A172 (cell line): Measurements from ENCODE around the gene CLEC16A. TPM values are rescaled to one million over a fixed set of nuclear protein-coding genes. Genes with fewer than 3 reads are reported as not detected.
A peak's percentile ranks its signal among the peaks of the same experiment; 100 is the strongest.

Experiments used
- DNase-seq: peaks from one replicate; pipeline ENCODE4 v3.0.0-alpha.2; 2015; ENCODE audit warnings: low spot score
- total RNA-seq: library from RNA; depleted of rRNA; stranded (reverse); fragments of >200 nt; shearing (Covaris generic); gene quantifications from 2 replicates; pipeline ENCODE4 v1.2.3, GENCODE V29; 2014

The CLEC16A gene
- total RNA-seq, 1 experiment from 2014 or later, result 17.3 TPM

DNA sequence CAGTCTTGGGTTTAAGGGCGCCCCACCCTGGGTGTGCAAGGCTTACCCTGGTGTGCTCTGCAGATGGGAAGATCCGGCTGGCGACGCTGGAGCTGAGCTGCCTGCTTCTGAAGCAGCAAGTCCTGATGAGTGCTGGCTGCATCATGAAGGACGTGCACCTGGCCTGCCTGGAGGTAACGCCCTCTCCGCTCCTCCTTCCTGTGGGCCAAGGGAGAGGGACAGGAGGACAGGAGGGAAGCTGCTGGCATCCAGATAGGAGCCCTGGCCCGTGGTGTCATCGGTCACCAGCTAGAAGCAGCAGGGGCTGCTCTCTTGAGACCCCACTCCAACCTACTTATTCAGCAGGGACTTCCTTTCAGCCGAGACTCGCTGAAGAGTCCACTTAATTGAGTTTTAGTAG lies 97.8 kb downstream of the CLEC16A start:
- DNase-seq, result no peak

DNA sequence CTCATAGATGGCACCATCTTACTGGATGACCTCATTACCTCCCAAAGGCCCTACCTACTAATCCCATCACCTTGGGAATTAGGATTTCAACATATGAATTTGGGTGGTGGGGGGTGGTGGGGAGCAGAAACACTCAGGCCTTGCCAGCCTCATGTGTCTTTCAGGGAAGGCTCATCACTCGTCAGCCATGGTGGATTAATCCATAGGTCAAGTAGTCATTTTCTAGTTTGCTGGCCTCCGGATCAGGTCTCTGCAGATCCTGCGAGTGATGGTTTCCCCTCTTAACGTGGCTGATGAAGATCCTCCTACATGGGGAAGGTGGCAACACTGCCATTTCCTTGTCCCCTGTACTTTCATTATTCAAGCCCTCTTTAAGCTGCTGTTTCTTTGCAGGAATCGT lies 101.1 kb downstream of the CLEC16A start:
- no peak for DNase-seq

DNA sequence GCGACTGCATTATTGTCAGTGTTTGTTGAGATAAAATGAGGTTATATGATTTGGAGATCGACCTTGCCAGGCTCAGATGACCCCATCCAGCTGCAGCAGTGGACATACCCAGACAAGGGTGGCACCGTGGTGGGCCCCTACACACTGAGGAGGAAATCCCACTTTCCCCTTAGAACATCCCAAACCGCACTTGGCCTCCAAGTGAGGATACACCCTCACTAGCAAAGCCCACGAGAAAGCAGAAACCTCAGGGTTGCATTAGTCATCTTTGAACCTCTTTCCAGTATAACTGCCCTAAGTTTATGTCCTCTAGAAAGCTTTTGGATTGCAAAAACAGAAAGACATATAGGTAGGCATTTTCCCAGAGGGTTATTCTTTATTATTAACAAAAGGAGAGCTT lies 101.5 kb downstream of the CLEC16A start:
- DNase-seq, result no peak

DNA sequence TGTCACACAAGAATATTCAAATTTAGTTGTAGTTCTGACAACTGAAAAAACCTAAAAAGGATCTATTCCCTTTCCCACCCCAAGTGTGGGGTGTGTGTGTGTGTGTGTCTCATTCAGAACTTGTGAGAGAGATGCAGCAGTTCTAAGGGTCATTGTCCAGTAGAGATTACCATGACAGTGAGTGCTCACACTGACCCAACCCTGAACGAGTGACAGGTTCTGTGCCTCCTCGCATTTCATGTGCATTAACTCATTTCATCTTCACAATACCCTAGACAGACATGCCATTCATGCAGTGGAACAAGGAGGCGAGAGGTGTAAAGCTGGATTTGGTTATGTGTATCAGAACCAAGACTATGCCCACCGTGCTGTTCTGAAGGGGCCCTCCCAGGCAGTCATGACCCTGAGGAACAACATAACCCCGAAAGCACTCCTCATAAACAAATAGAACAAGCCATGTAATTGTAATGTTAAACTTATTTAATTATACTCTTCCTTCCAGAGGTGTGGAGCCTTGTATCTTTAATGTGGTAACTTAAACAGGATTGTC lies 102.1 kb downstream of the CLEC16A start:
- no peak for DNase-seq

DNA sequence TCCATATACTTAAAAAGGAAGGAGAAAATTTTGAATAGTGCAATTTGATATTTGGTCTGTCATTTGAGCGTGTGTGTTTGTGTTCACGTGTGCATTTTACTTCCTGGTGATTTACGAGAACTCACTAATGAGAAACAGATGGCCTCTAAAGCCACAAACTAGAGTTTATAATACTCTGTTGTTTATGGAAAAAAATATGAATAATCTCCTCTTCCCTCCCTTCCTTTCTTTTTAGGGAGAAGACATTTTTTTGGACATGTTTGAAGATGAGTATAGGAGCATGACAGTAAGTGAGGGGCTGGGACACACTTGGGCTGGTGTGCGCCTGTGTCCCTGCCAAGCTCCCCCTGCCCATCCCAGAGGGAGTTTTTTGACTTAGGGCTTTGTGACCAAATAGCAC lies 102.7 kb downstream of the CLEC16A start:
- DNase-seq, result peak; percentile 20

DNA sequence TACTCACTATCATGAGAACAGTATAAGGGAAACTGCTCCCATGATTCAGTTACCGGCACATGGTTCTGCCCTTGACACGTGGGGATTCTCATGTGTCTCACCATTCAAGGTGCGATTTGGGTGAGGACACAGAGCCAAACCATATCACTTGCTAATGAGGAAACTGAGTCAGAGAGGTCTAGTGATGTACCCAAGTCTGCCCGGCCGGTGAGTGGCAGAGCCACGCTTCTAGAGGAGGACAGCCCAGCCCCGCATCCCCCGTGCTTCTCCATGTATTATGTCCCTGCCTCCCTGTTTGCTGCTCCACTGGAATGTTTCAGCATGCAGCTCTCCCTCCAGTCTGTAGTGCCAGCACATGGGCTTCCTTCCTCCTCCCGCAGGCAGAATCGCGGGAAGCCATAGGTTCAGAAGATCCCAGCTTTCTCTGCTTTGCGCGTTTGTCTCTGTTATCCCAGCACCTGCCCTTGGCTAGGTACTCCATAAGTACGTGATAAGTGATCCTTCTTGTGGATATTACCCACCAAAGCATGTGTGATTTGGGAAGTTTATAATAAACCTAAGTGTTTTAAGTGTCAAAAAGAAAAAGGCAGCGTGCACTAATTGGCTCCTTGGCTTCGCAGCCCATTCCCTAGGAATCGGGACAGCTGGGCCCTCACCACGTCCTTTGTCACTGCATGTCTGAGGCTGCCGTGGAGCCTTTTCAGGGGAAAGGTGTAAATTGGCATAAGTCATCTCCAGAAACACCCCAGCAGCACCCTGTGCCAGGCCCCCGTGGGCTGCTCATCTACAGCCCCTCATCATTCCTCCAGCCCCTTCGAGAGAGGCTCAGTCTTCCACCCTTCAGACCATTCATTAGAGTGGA lies 103.8 kb downstream of the CLEC16A start:
- no peak for DNase-seq

DNA sequence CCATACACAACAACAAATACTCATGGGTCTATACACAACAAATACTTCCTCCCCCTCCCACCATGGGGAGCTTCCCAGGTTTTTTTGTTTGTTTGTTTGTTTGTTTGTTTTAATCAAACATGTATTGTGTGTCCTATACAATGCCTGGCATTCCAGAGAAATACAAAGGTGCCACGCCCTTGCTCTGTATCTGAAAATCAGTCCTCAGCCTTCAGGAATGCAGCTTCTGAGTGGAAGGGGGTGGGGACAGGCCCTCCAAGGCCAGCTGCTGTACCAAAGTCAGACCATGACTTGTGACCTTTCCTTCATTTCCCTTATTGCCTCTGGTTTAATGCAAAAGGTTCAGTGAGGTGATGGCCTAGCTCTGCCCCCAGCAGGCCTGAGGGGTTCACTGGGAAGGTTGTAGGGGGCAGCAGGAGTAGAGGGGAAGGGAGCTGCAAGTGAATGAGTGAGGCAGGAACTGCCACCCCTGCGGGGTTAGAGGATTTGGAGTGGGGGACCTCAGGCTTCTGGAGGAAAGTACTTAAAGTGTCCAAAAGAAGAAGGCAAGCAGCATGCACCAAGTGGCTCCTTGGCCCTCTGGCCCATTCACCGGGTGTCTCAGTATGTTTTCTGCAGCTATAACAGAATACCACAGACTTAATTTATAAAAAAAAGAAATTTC lies 105.2 kb downstream of the CLEC16A start:
- DNase-seq, result peak; percentile 59

DNA sequence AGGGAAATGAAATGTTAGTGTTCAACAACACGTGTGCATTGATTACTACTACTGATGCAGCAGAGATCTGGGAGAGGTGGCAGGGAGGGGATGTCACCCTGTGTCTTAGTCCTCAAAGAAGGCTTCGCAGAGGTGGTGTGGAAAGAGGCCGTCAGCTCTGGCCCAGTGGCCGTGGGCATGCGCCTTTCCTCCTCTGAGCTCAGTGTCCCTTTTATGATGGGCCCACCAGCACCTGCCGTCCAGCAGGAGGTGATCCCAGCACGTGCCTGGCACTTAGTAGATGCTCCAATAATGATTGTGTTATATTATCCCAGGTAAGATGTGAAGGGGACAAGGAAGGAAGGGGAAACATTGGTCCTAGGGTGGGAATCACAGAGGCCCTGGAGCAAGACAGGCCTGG lies 106.2 kb downstream of the CLEC16A start:
- DNase-seq, result no peak

DNA sequence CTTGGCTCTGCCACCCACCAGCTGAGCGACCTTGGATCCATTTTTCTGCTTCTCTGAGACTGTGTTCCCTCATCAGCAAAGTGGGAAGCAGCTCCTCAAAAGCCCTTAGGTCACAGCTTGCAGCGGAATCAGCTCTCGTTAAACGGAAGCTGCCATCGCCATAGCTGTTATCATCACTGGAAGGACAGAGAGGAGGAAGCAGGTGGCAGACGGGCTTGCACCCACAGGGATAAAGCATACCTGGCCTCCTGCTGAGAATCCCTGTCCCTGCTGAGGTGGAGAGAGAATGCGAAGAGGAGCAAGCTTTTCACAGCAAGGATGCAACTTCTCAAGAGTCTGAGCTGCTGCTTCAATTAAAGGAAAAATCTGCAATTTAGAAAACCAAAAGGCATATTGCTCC lies 106.6 kb downstream of the CLEC16A start:
- no peak for DNase-seq

DNA sequence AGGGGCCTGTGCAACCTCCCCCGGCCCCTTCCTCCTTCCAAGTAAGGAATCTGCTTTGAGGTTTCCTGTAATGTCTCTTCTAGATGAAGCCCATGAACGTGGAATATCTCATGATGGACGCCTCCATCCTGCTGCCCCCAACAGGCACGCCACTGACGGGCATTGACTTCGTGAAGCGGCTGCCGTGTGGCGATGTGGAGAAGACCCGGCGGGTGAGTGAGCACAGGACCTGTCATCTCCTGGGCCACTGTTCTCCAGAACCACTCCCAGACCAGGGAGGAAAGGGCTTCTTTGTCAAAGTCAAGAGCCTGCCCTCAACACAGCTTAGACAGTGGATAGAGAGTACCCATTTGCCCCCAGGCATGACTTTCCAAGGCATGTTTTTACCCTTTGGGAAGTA lies 107.1 kb downstream of the CLEC16A start:
- DNase-seq, result no peak

DNA sequence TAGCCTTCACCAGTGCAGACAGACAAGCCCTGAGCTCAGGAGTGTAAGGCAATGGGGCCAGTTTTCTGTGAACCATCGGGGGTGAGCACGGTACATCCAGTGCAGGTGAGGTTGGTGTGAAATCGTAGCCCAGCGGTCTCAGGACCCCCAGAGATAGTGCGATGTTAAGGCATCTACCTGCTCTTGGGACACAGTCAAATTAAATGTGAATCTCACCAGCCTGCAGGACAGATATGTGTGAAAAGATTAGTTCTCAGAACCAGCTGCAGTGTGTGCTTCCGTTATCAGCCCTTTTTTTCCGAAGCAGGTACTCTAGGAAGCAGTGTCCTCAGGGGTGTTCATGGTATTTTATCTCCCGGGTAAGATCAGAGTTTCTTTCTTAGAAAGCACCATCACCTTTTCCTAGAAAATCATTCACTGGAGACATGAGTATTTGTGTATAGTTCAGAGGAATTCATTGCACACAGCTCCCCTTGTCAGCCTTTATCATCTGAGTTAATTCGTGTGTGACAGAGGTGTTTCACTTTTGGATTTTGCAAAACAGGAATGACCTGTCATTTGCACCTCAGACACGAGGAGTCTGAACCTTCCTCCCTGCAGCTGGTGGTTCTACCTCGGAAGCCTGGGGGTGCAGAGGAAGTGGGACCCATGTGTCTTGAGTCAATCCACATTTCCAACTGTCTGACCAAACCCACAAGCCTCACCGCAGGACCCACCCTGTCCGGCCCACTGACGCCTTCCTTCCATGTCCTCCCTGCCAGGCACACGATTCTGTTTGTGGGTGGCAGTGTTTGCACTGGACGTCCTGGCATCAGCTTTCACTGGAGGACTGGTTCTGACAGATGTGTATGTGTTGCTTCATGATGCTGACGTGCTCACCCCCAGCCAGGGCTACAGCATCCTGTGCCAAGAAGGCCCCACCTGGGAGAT lies 107.8 kb downstream of the CLEC16A start:
- DNase-seq, result no peak

DNA sequence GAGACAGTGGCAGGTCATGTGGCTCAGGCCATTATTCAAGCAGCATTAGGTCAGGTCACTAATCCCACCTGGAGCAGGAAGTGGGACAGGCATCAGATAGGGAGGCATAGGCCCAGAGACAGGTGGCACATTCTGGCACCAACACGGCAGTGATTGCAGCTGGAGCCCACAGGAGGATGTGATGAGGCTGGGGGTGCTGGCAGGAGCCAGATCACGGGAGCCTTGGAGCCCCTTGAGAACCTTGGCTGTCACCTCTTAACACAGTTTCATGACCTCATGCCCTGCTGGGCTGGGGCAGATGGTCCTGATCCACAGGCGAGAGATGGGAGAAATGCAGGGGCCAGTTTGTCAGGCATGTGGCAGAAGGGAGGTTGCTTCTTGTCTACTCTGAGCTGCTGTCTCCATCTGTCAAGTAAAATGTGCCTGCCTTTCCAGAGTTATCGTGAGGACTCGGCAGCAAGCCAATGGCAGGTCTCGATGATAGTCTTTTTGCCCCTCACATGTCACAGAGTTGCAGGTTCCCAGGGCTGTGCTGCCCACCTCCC lies 109.6 kb downstream of the CLEC16A start:
- no peak for DNase-seq

DNA sequence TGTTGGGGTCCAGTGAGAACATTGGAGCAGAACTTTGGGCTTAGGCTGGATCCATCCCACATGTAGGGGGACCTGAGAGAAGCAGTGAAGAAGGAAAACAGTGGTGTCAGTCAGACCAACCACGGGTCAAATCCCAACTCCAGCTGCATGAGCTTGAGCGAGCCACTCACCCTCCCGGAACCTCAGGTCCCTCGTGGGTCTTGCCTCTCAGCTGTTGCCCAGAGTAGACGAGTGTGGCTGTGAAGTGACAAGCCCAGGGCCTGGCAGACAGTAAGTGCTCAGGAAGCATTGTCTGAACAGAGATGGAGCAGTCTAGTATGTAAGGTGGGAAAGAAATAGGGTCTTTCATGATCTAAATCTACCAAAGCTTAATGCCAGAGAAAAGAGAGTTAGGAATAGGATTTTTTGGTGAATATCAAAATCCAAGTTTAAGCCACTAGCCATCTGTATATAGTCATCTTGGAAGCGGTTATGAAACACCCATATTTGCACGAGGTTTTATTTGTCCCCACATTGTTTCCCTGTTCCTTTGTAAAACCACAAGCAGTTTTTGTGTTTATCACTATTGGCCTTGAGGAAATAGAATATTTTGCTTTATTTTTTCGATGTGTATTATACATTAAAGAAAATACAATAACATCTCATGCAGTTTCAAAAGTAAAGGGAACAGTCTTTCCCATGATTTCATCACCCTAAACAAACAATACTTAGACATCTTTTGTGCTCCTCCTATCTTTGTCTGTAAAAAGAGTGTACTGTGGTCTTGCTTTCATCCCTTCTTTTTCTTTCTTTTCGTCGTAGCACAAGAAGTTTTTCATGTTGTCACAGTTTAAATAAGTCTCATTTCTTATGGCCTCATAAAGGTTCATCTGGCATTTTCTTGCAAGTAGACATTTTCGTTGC lies 112.0 kb downstream of the CLEC16A start:
- DNase-seq, result no peak

DNA sequence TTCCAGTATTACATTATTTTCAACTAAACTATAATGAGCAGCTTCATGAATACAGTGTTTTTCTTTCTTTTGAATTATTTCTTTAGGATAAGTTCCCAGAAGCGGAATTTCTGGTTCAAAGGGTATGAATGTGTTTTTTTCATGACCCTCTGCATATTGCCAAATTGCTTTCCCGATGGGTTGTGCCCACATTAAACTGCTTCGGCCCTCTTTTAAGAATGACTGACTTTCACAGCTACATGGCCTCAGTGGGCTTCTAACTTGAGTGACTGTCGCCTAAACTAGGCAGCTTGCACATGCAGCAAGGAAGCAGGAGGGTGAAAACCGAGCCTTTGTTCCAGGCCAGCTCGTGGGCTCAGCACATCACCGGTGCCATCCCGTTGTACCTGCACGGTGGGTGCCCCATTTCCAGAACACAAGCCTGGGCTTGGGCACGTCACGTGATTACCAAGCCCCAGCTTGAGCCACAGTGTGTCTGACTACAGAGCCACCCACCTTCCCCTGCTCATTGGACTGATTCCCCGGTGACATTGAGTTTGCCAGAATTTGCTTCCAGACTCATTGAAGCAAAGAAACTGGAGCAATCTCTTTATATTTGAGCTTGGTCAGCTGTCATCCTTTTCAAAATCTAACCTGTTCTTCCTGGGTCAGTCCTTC lies 112.8 kb downstream of the CLEC16A start:
- no peak for DNase-seq

DNA sequence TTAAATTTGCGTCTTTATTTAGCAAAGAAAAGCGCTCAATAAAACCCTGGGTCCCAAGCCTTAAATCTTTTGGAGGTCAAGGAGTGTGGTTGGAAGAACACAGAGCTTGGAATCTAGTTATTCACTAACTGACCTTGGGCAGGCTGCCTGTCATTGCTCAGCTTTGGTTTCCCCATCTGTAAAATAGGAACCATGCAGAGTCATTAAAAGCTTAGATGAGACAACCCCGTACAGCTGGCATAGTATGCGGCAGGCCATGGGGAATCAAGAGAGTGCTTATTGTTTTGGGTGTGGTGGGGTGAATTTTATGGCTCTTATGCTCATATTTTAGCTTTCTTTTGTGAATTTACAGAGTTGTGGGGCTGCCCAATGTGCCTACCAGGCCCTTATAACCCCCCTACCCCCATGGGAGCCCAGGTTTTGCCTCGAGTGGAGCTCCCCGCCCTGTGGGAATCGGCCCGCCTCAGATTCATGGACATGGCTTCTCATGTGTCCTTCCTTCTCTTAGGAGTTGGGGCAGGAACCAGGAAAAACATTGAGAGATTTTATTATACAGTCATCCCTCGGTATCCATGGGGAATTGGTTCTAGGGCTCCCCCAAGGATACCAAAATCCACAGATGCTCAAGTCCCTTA lies 113.5 kb downstream of the CLEC16A start:
- no peak for DNase-seq

DNA sequence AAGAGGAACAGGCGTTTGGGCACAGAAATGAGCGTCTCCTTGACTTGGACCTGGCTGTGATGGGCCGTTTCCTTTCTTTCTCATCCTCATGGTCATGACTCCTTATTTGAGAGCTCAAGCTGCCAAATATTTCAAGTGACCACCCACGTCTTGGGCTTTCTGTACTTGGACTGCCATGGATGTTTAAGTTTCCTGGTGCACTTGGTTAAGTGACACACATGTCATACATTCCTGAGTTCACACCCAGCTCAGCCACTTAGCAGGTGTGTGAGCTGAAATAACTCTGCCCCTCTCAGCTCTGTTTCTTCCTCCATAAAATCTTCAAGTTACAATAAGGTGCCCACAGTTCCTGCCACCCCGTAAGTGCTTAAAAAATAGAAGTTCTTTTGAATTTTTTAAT lies 114.5 kb downstream of the CLEC16A start:
- no peak for DNase-seq

DNA sequence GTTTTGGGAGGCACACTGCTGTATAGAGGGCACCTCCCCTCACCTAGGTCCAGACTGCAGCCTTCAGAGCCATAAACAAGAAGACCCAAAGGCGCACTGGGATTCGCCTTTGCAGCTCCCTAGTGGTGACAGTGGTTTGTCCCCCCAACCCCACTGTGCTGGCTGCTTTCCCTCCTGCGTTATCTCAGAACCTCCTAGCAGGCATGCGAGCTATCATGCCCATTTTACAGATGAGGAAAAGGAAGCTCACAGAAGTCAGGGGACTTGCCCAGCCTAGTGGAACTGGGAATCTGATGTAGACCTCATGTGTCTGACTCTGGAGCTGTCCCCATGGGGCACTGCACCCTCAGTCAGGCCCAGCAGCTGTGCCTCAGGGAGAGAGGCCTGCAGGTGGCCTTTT lies 115.2 kb downstream of the CLEC16A start:
- no peak for DNase-seq

DNA sequence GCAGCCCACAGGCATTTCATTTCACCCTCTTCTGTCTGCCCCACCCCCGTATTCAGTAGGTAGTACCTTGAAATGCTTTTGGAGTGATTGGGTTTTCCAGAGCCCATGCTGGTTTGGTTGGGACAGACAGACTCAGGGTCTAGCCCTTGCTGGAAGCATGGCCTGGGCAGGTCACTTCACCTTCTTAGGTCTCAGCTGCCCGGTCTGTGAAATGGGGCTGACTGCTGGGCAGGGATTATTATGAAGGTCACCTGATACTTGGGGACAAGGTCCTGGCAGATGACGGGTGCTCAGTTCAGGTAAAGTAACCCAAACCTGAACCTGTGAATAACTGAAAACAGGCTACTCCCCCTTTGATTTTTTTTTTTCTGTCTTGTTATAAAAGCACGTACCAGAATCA lies 116.0 kb downstream of the CLEC16A start:
- DNase-seq, result no peak

DNA sequence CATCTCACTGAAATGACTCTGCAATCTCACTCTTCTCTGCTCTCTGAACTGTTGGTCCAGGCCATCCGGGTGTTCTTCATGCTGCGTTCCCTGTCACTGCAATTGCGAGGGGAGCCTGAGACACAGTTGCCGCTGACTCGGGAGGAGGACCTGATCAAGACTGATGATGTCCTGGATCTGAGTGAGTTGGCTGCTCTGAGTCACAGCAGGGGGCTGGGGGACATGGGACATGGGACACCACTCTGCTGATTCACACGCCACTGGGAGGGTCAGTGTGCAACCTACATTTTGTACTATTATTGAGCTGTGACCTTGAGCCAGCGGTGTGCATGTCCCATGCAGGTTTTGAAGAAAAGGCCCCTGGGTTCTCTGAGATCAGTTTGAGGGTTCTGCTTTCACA lies 116.5 kb downstream of the CLEC16A start:
- no peak for DNase-seq
